PC-3 (cell line): ENCODE results near the gene ALG8. TPM values are rescaled to one million over a fixed set of nuclear protein-coding genes. Genes with fewer than 3 reads are reported as not detected.
A peak's percentile ranks its signal among the peaks of the same experiment; 100 is the strongest.

ENCODE experiments used
- ATAC-seq: fragments of 200-7000 bp; cut with Tn5 transposase; 2 replicates; pipeline ENCODE4 v1.9.1; 2020; ENCODE audit warnings: mild to moderate bottlenecking, moderate library complexity
- BruUV-seq: library from RNA; stranded (reverse); fragments of 400-500 nt; replicated peaks from 2 replicates; lab custom pipeline; 2021; lab: Mats Ljungman, UMichigan
- CTCF ChIA-PET: fragments of 300-600 bp; sonication (Branson Sonifier 250); formaldehyde crosslinking; loops from one replicate; lab custom pipeline; 2022; ENCODE audit warnings: antibody characterized with exemption; lab: Charles Lee
- POLR2A ChIA-PET: fragments of 300-600 bp; sonication (Branson Sonifier 250); formaldehyde crosslinking; loops from one replicate; lab custom pipeline; 2022; ENCODE audit warnings: antibody characterized with exemption; ENCODE audit not compliant: unreplicated experiment; lab: Charles Lee
- DNase-seq: peaks from one replicate; pipeline ENCODE4 v3.0.0-alpha.2; 2015
- H2AFZ ChIP-seq: fragments of 300-600 bp; sonication (generic); 2 replicates; pipeline ENCODE4 v1.6.0; 2016; ENCODE audit warnings: antibody characterized with exemption, low read length
- H3F3A ChIP-seq: fragments of 300-600 bp; sonication (generic); one replicate; pipeline ENCODE4 v1.6.0; 2017; ENCODE audit warnings: antibody characterized with exemption, low read length, control low read depth, mild to moderate bottlenecking; ENCODE audit not compliant: unreplicated experiment
- H3K27ac ChIP-seq: fragments of 300-600 bp; sonication (generic); 2 replicates; pipeline ENCODE4 v1.5.1; 2016; ENCODE audit warnings: mild to moderate bottlenecking, low read length
- H3K27me3 ChIP-seq: fragments of 300-600 bp; sonication (generic); 2 replicates; pipeline ENCODE4 v1.6.1; 2016; ENCODE audit warnings: low read length, mixed read lengths
- H3K36me3 ChIP-seq: fragments of 300-600 bp; sonication (generic); 2 replicates; pipeline ENCODE4 v1.6.1; 2016; ENCODE audit warnings: low read depth, mixed run types, low read length, mixed read lengths
- H3K4me1 ChIP-seq: fragments of 300-600 bp; sonication (generic); 2 replicates; pipeline ENCODE4 v1.5.1; 2016; ENCODE audit warnings: low read length; ENCODE audit not compliant: insufficient read depth
- H3K4me2 ChIP-seq: fragments of 300-600 bp; sonication (generic); 2 replicates; pipeline ENCODE4 v1.6.0; 2016; ENCODE audit warnings: low read length
- H3K4me3 ChIP-seq: fragments of 300-600 bp; sonication (generic); 2 replicates; pipeline ENCODE4 v1.5.1; 2016; ENCODE audit warnings: mild to moderate bottlenecking, low read length, mixed read lengths
- H3K79me2 ChIP-seq: fragments of 300-600 bp; sonication (generic); 2 replicates; pipeline ENCODE4 v1.6.1; 2017; ENCODE audit warnings: low read length, mixed read lengths
- H3K9ac ChIP-seq: fragments of 300-600 bp; sonication (generic); 2 replicates; pipeline ENCODE4 v1.6.0; 2016; ENCODE audit warnings: mild to moderate bottlenecking, low read length
- H3K9me2 ChIP-seq: fragments of 300-600 bp; sonication (generic); replicated peaks from 2 replicates; pipeline ENCODE4 v1.6.1; 2016; ENCODE audit warnings: mixed run types, low read length, mixed read lengths
- H3K9me3 ChIP-seq: fragments of 300-600 bp; sonication (generic); 2 replicates; pipeline ENCODE4 v1.6.1; 2016; ENCODE audit warnings: low read length, mixed read lengths
- H4K20me1 ChIP-seq: fragments of 300-600 bp; sonication (generic); 2 replicates; pipeline ENCODE4 v1.6.1; 2016; ENCODE audit warnings: low read length, mixed read lengths
- EZH2 ChIP-seq: fragments of 300-600 bp; sonication (generic); IDR thresholded peaks from one replicate; pipeline ENCODE4 v1.6.1; 2017; ENCODE audit warnings: antibody characterized with exemption, mild to moderate bottlenecking, low read length; ENCODE audit not compliant: unreplicated experiment
- EZH2phosphoT487 ChIP-seq: fragments of 300-600 bp; sonication (generic); IDR thresholded peaks from 2 replicates; pipeline ENCODE4 v1.6.1; 2018; ENCODE audit warnings: mild to moderate bottlenecking, antibody characterized with exemption, low read length, borderline replicate concordance
- intact Hi-C: fragments of 100-400 bp; cut with micrococcal nuclease; formaldehyde crosslinking; loops from 2 replicates; pipeline ENCODE4 v1.9.0; 2023
- total RNA-seq: library from RNA; depleted of rRNA; stranded (reverse); fragments of >200 nt; gene quantifications from 2 replicates; pipeline ENCODE4 v1.2.3, GENCODE V29; 2014
- TF ChIP-seq, protein P1 (sequence below): fragments of 300-600 bp; sonication (generic); conservative IDR thresholded peaks from 2 replicates; pipeline ENCODE4 v1.5.1; 2017; ENCODE audit warnings: antibody characterized with exemption, low read depth, mild to moderate bottlenecking, low read length

Gene ALG8
- total RNA-seq, 1 experiment from 2014 or later = 73.6 TPM

DNA sequence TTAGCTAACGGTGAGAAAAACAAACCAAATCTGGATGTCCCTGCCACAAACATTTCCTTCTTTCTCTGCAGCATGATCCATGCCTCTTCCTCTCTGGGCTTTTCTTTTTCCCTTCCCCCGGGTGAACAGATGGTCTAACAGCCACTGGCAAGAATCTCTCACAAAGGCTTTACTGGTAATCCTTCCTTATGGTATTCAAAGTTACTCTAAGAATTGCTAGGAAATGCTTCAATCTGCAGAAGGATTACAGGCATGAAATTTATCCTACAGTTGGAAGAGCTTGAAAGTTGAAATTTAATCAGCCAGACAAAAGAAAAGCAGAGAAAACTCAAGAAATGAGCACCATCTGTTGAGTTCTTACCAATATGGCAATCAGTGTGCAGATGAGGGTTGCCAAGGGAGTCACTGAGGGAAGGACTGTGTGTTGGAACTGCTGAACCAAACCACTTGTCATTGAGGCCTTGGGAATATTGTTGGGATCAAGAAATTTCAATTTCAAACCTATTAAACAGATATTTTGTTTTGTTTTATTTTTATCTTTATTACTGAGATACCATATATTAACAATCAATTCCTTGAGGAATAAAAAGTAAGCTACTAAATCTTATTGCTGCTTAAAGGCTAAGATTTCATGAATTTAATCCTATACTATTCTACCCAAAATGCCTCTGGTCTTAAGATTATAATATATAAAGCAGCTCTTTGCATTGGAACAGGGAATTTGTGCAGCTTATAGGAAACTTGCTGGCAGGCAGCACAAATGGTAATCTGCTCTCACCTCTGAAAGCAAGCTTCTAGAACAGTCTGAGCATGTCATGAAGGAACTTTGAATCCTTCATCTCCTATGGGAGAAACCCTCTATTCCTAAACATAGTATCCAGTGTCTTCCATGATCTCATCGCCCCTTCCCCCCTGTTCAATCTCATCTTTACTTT, 30.1 kb downstream of the ALG8 start:
- Histone ChIP-seq H3K9me2 (no peaks in the 10 kb centered on the region), H2AFZ (no peak overlapping the region), H3K36me3 (peaks cover 39% of the 10 kb centered on the region), H3K79me2 (no peaks in the 10 kb centered on the region), H3K27me3 (no peaks in the 10 kb centered on the region), H3K4me3 (no peak overlapping the region), H4K20me1 (no peaks in the 10 kb centered on the region), H3K27ac (no peak overlapping the region), H3K4me2 (no peak overlapping the region), H3K4me1 (no peaks in the 10 kb centered on the region), H3F3A (no peaks in the 10 kb centered on the region), H3K9ac (no peak overlapping the region), H3K9me3 (no peaks in the 10 kb centered on the region)
- ChIA-PET POLR2A (no interaction called here), CTCF (no interaction called here)
- ATAC-seq (no peak), DNase-seq (no peak)
- intact Hi-C loops = no loop called here
- BruUV-seq = no TSS peak
- TF ChIP-seq, protein P1, sequence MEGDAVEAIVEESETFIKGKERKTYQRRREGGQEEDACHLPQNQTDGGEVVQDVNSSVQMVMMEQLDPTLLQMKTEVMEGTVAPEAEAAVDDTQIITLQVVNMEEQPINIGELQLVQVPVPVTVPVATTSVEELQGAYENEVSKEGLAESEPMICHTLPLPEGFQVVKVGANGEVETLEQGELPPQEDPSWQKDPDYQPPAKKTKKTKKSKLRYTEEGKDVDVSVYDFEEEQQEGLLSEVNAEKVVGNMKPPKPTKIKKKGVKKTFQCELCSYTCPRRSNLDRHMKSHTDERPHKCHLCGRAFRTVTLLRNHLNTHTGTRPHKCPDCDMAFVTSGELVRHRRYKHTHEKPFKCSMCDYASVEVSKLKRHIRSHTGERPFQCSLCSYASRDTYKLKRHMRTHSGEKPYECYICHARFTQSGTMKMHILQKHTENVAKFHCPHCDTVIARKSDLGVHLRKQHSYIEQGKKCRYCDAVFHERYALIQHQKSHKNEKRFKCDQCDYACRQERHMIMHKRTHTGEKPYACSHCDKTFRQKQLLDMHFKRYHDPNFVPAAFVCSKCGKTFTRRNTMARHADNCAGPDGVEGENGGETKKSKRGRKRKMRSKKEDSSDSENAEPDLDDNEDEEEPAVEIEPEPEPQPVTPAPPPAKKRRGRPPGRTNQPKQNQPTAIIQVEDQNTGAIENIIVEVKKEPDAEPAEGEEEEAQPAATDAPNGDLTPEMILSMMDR = no peak
- TF ChIP-seq EZH2 (no peak), EZH2phosphoT487 (no peak)

DNA sequence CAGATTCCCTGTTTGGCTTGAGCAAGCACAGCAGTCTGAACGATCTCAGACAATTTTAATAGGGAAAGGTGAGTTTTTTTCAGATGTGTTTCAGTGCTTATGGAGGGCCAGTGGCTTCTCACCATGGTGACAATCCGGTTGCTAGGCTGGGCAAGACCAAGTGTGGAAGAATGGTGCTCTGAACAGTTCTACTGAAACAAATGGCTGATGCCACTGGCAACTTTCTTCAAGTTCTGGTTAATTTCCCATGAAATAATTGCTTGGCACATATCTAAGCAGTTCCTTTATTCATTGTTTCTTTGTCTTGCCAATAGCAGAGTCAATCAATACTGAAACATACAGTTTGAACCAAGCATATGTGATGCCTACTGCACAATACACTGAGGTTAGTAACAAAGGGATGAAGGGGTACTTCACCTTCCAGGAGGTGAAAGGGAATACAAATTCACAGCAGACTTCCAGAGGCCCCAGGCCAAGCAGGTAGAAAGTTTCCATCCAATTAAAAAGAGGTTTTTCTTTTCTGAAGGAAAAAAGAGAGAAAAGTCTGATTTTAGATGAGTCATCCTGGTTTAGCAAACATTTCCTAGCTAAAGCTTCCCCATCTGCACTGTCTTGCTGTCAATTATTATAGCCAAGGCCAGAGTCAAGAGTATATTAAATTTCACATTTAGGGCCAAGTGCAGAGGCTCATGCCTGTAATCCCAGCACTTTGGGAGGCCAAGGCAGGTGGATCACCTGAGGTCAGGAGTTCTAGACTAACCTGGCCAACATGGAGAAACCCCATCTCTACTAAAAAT, 38.6 kb downstream of the ALG8 start:
- H2AFZ ChIP-seq = no peak overlapping the region
- peaks cover 35% of the 10 kb centered on the region for H3K36me3 ChIP-seq
- no peaks in the 10 kb centered on the region for H3K27me3 ChIP-seq
- DNase-seq (peak; percentile 58), ATAC-seq (peak; percentile 96)
- intact Hi-C loops = no loop called here
- no peak overlapping the region for H3K9ac ChIP-seq
- TF ChIP-seq EZH2 (no peak), EZH2phosphoT487 (no peak)
- TF ChIP-seq, protein P1 = no peak
- H3K9me2 ChIP-seq = no peaks in the 10 kb centered on the region
- CTCF ChIA-PET = no interaction called here
- no peak overlapping the region for H3K4me2 ChIP-seq
- H4K20me1 ChIP-seq = no peaks in the 10 kb centered on the region
- no peaks in the 10 kb centered on the region for H3K9me3 ChIP-seq
- 0 out of 2 replicates have a peak overlapping the region, but pooled peaks have one; percentile 10 for H3K27ac ChIP-seq
- no peaks in the 10 kb centered on the region for H3F3A ChIP-seq
- H3K79me2 ChIP-seq = no peaks in the 10 kb centered on the region
- BruUV-seq = no TSS peak
- peaks cover 10% of the 10 kb centered on the region; the same call in 1 of the 2 replicates for H3K4me1 ChIP-seq
- POLR2A ChIA-PET = interaction anchor here (0.6 to 0.7 kb wide), 3 partner anchors 21 to 488 kb away, joined by 3 to 5 read pairs (median 3); no protein-coding TSS in a partner anchor
- H3K4me3 ChIP-seq = no peak overlapping the region
